Muscle layer of duodenum (tissue), 2 donors: ENCODE results near the gene DDX4.
"Not testable (repeated sequence)": the region's sequence is repeated elsewhere in the genome, so short reads cannot be mapped to it uniquely, and the experiment has no call there.

Source experiments
- H3K27ac ChIP-seq: one replicate; pipeline ENCODE4 v1.7.0; 2013; ENCODE audit warnings: mild to moderate bottlenecking, low read length
- H3K27me3 ChIP-seq: one replicate; pipeline ENCODE4 v1.7.0; 2013; ENCODE audit warnings: low read depth, mild to moderate bottlenecking, control low read depth, low read length
- H3K36me3 ChIP-seq, 2 donors: one replicate each; pipeline ENCODE4 v1.7.0; 2013; ENCODE audit warnings: low read length in 2 of 2, control low read depth in 1 of 2, mild to moderate bottlenecking in 1 of 2; ENCODE audit not compliant: insufficient read depth in 2 of 2, control insufficient read depth in 1 of 2
- H3K4me1 ChIP-seq, 2 donors: one replicate each; pipeline ENCODE4 v1.7.0; 2013; ENCODE audit warnings: low read length in 2 of 2, mild to moderate bottlenecking in 2 of 2, control low read depth in 1 of 2, moderate library complexity in 1 of 2; ENCODE audit not compliant: insufficient read depth in 2 of 2, control insufficient read depth in 1 of 2
- H3K4me3 ChIP-seq, 2 donors: one replicate each; pipeline ENCODE4 v1.7.0; 2013; ENCODE audit warnings: low read length in 2 of 2, low read depth in 1 of 2, mild to moderate bottlenecking in 1 of 2
- H3K9me3 ChIP-seq, 2 donors: one replicate each; pipeline ENCODE4 v1.7.0; 2013; ENCODE audit warnings: low read length in 2 of 2, control low read depth in 1 of 2, mild to moderate bottlenecking in 1 of 2; ENCODE audit not compliant: control insufficient read depth in 1 of 2
- donor health status: healthy.

DDX4 gene

GRCh38 chr5:55706230-55706629 is 31.6 kb upstream of the DDX4 start:
- H3K4me3 ChIP-seq = no peak overlapping the region
- H3K4me1 ChIP-seq = peaks cover 0 to 2% of the 10 kb centered on the region in 2 donors
- H3K9me3 ChIP-seq = no peaks in the 10 kb centered on the region
- H3K36me3 ChIP-seq = no peaks in the 10 kb centered on the region
- H3K27me3 ChIP-seq = no peaks in the 10 kb centered on the region
- H3K27ac ChIP-seq = no peak overlapping the region

- no peaks in the 10 kb centered on the region for H3K9me3 ChIP-seq
- peaks cover 0 to 7% of the 10 kb centered on the region in 2 donors for H3K4me1 ChIP-seq
- no peak overlapping the region for H3K4me3 ChIP-seq
- no peaks in the 10 kb centered on the region for H3K36me3 ChIP-seq
- no peaks in the 10 kb centered on the region for H3K27me3 ChIP-seq
- H3K27ac ChIP-seq = no peak overlapping the region
These were observed 29.1 kb upstream of the DDX4 start for GRCh38 chr5:55708732-55709131.

GRCh38 chr5:55711507-55712022 is 26.3 kb upstream of the DDX4 start:
- peaks cover 0 to 7% of the 10 kb centered on the region in 2 donors for H3K4me1 ChIP-seq
- no peaks in the 10 kb centered on the region for H3K9me3 ChIP-seq
- H3K36me3 ChIP-seq = no peaks in the 10 kb centered on the region
- H3K27ac ChIP-seq = no peak overlapping the region
- H3K4me3 ChIP-seq = peak overlapping the region; percentile 97 to 98
- no peaks in the 10 kb centered on the region for H3K27me3 ChIP-seq

- Histone ChIP-seq H3K9me3 (no peaks in the 10 kb centered on the region), H3K4me3 (peak within 1 kb of the TSS; percentile 97 to 98), H3K36me3 (no peaks in the 10 kb centered on the region), H3K27ac (peak within 1 kb of the TSS; percentile 67), H3K4me1 (peaks cover 0 to 7% of the 10 kb centered on the region in 2 donors), H3K27me3 (no peaks in the 10 kb centered on the region)
These were observed 25.6 kb upstream of the DDX4 start, which contains the start of gene SLC38A9 for GRCh38 chr5:55712023-55712859. TSS of gene SLC38A9 (minus strand) at chr5:55712324. CDS start at chr5:55697958, 14,366 bp downstream.

GRCh38 chr5:55713871-55714270 is 24.0 kb upstream of the DDX4 start:
- H3K4me1 ChIP-seq = peaks cover 0 to 7% of the 10 kb centered on the region in 2 donors
- no peaks in the 10 kb centered on the region for H3K36me3 ChIP-seq
- H3K9me3 ChIP-seq = no peaks in the 10 kb centered on the region
- H3K27me3 ChIP-seq = no peaks in the 10 kb centered on the region
- H3K4me3 ChIP-seq = no peak overlapping the region
- H3K27ac ChIP-seq = no peak overlapping the region

GRCh38 chr5:55714339-55714738 is 23.5 kb upstream of the DDX4 start:
- Histone ChIP-seq H3K9me3 (no peaks in the 10 kb centered on the region), H3K27me3 (no peaks in the 10 kb centered on the region), H3K4me1 (peaks cover 0 to 7% of the 10 kb centered on the region in 2 donors), H3K27ac (no peak overlapping the region), H3K36me3 (no peaks in the 10 kb centered on the region), H3K4me3 (no peak overlapping the region)

- Histone ChIP-seq H3K27ac (no peak overlapping the region), H3K4me3 (no peak overlapping the region), H3K9me3 (no peaks in the 10 kb centered on the region), H3K4me1 (peaks cover 0 to 7% of the 10 kb centered on the region in 2 donors), H3K27me3 (no peaks in the 10 kb centered on the region), H3K36me3 (no peaks in the 10 kb centered on the region)
These were observed 23.1 kb upstream of the DDX4 start for GRCh38 chr5:55714749-55715148.

GRCh38 chr5:55715519-55716078 is 22.3 kb upstream of the DDX4 start:
- Histone ChIP-seq H3K4me1 (peaks cover 0 to 7% of the 10 kb centered on the region in 2 donors), H3K27ac (no peak overlapping the region), H3K4me3 (no peak overlapping the region), H3K27me3 (no peaks in the 10 kb centered on the region), H3K9me3 (no peaks in the 10 kb centered on the region), H3K36me3 (no peaks in the 10 kb centered on the region)

GRCh38 chr5:55719026-55719425 is 18.8 kb upstream of the DDX4 start:
- not testable (repeated sequence) for H3K4me3 ChIP-seq, H3K27ac ChIP-seq, H3K4me1 ChIP-seq, H3K9me3 ChIP-seq, H3K36me3 ChIP-seq, H3K27me3 ChIP-seq

GRCh38 chr5:55720188-55720703 is 17.6 kb upstream of the DDX4 start:
- no peaks in the 10 kb centered on the region for H3K4me1 ChIP-seq
- no peak overlapping the region for H3K4me3 ChIP-seq
- H3K27ac ChIP-seq = no peak overlapping the region
- no peaks in the 10 kb centered on the region for H3K27me3 ChIP-seq
- no peaks in the 10 kb centered on the region for H3K9me3 ChIP-seq
- no peaks in the 10 kb centered on the region for H3K36me3 ChIP-seq

GRCh38 chr5:55724281-55724680 is 13.6 kb upstream of the DDX4 start:
- Histone ChIP-seq H3K36me3 (no peaks in the 10 kb centered on the region), H3K4me1 (no peaks in the 10 kb centered on the region), H3K9me3 (no peaks in the 10 kb centered on the region), H3K27me3 (no peaks in the 10 kb centered on the region), H3K4me3 (no peak overlapping the region), H3K27ac (no peak overlapping the region)
